GM21515 (cell line): ENCODE results near the gene CHKB.
A peak's percentile ranks its signal among the peaks of the same experiment; 100 is the strongest.

Experiments
- ATAC-seq: cut with Tn5 transposase; IDR thresholded peaks from one replicate; pipeline ENCODE4 v1.9.1; 2021; ENCODE audit not compliant: unreplicated experiment

The CHKB gene

GRCh38 chr22:50575426-50575941 lies 7.2 kb downstream of the CHKB start:
- ATAC-seq, result no peak

- ATAC-seq, result no peak
Observed at GRCh38 chr22:50574383-50574755, 8.3 kb downstream of the CHKB start.

- ATAC-seq, result no peak
Observed at GRCh38 chr22:50573491-50574382, 8.9 kb downstream of the CHKB start.

- no peak for ATAC-seq
Observed at GRCh38 chr22:50572965-50573364, 9.7 kb downstream of the CHKB start.

GRCh38 chr22:50571264-50572175 lies 11.1 kb downstream of the CHKB start:
- ATAC-seq, result no peak

GRCh38 chr22:50570861-50571260 lies 11.8 kb downstream of the CHKB start:
- no peak for ATAC-seq

- ATAC-seq, result no peak
Observed at GRCh38 chr22:50569896-50570535, 12.6 kb downstream of the CHKB start.

- no peak for ATAC-seq
Observed at GRCh38 chr22:50569041-50569459, 13.6 kb downstream of the CHKB start.

- no peak for ATAC-seq
Observed at GRCh38 chr22:50568626-50569025, 14.0 kb downstream of the CHKB start.

GRCh38 chr22:50567721-50568252 lies 14.9 kb downstream of the CHKB start:
- no peak for ATAC-seq

- ATAC-seq, result no peak
Observed at GRCh38 chr22:50564289-50564688, 18.4 kb downstream of the CHKB start.

GRCh38 chr22:50563413-50564160 lies 19.1 kb downstream of the CHKB start:
- ATAC-seq, result no peak

GRCh38 chr22:50562523-50563412 lies 19.9 kb downstream of the CHKB start, which contains the start of gene SYCE3:
Gene SYCE3, minus strand, starts transcription at chr22:50562919. Its CDS starts 6,514 bp downstream, at chr22:50556405.
- peak; percentile 88 for ATAC-seq

GRCh38 chr22:50561401-50562358 lies 21.0 kb downstream of the CHKB start:
- ATAC-seq, result no peak

GRCh38 chr22:50560034-50560433 lies 22.6 kb downstream of the CHKB start:
- ATAC-seq, result no peak

GRCh38 chr22:50556703-50557102 lies 25.9 kb downstream of the CHKB start:
- ATAC-seq, result no peak

- ATAC-seq, result no peak
Observed at GRCh38 chr22:50553310-50553709, 29.3 kb downstream of the CHKB start.
